WERI-Rb-1 (cell line): ENCODE measurements around the gene ACTL10.
A peak's percentile ranks its signal among the peaks of the same experiment; 100 is the strongest.

ENCODE experiments used
- DNase-seq: peaks from one replicate; pipeline ENCODE4 v3.0.0-alpha.2; 2020
- H3K27ac ChIP-seq: fragments of 250-450 bp; sonication (Bioruptor Pico); 2 replicates; pipeline ENCODE4 v1.5.1; 2020; ENCODE audit warnings: mild to moderate bottlenecking, moderate library complexity
- H3K27me3 ChIP-seq: fragments of 250-450 bp; sonication (Bioruptor Pico); 2 replicates; pipeline ENCODE4 v1.5.1; 2021; ENCODE audit warnings: mild to moderate bottlenecking, low read depth, moderate library complexity; ENCODE audit not compliant: insufficient read depth, severe bottlenecking
- H3K36me3 ChIP-seq: fragments of 250-450 bp; sonication (Bioruptor Pico); 2 replicates; pipeline ENCODE4 v1.5.1; 2020; ENCODE audit warnings: mild to moderate bottlenecking, moderate library complexity
- H3K4me3 ChIP-seq: 2 replicates; pipeline ENCODE4 v1.5.1; 2011; ENCODE audit warnings: low read depth, mild to moderate bottlenecking, control low read depth, low read length
- H3K9me3 ChIP-seq: fragments of 250-450 bp; sonication (Bioruptor Pico); 2 replicates; pipeline ENCODE4 v1.5.1; 2021; ENCODE audit warnings: mild to moderate bottlenecking, moderate library complexity; ENCODE audit not compliant: severe bottlenecking
- CTCF ChIP-seq: IDR thresholded peaks from 2 replicates; pipeline ENCODE4 v1.5.1; 2011; ENCODE audit warnings: low read depth, mild to moderate bottlenecking, control low read depth, inconsistent platforms, low read length

ACTL10 gene

GRCh38 chr20:33701629-33702450 lies 35.1 kb downstream of the ACTL10 start:
- no peak for TF ChIP-seq CTCF
- Histone ChIP-seq H3K9me3 (peaks cover 11% of the 10 kb centered on the region), H3K27me3 (no peaks in the 10 kb centered on the region), H3K4me3 (no peak overlapping the region), H3K36me3 (no peaks in the 10 kb centered on the region), H3K27ac (no peak overlapping the region)
- no peak for DNase-seq

- Histone ChIP-seq H3K9me3 (peaks cover 11% of the 10 kb centered on the region), H3K36me3 (no peaks in the 10 kb centered on the region), H3K27ac (peak overlapping the region; percentile 21; the same call in 1 of the 2 replicates), H3K4me3 (no peak overlapping the region), H3K27me3 (no peaks in the 10 kb centered on the region)
- peak; percentile 56 for DNase-seq
- no peak for TF ChIP-seq CTCF
Observed at GRCh38 chr20:33702861-33703260, 36.1 kb downstream of the ACTL10 start.

GRCh38 chr20:33703498-33704137 lies 36.9 kb downstream of the ACTL10 start:
- no peak for DNase-seq
- peaks cover 5% of the 10 kb centered on the region for H3K9me3 ChIP-seq
- H3K36me3 ChIP-seq = no peaks in the 10 kb centered on the region
- no peak overlapping the region for H3K27ac ChIP-seq
- H3K4me3 ChIP-seq = no peak overlapping the region
- no peaks in the 10 kb centered on the region for H3K27me3 ChIP-seq
- no peak for TF ChIP-seq CTCF

- Histone ChIP-seq H3K27me3 (no peaks in the 10 kb centered on the region), H3K27ac (no peak overlapping the region), H3K36me3 (no peaks in the 10 kb centered on the region), H3K9me3 (peaks cover 5% of the 10 kb centered on the region), H3K4me3 (no peak overlapping the region)
- DNase-seq = no peak
- no peak for TF ChIP-seq CTCF
Observed at GRCh38 chr20:33704197-33704924, 37.6 kb downstream of the ACTL10 start.

GRCh38 chr20:33707668-33708067 lies 40.9 kb downstream of the ACTL10 start:
- Histone ChIP-seq H3K4me3 (no peak overlapping the region), H3K36me3 (peaks cover 4% of the 10 kb centered on the region), H3K9me3 (no peaks in the 10 kb centered on the region), H3K27me3 (no peaks in the 10 kb centered on the region), H3K27ac (no peak overlapping the region)
- DNase-seq = no peak
- no peak for TF ChIP-seq CTCF
